Uterus (tissue), 2 donors: ENCODE data around the gene ARID5B.

ENCODE experiments used
- CTCF ChIP-seq, 4 experiments: fragments of 200-600 bp in 2 of 4; fragments of 450-650 bp in 2 of 4; sonication (generic) in 2 of 4; IDR thresholded peaks; one replicate each; pipeline ENCODE4 v1.5.1; 2016 to 2019; ENCODE audit warnings: antibody characterized with exemption in 4 of 4, mild to moderate bottlenecking in 2 of 4, moderate library complexity in 1 of 4
- POLR2A ChIP-seq, 2 donors: fragments of 450-650 bp; IDR thresholded peaks; one replicate each; pipeline ENCODE4 v1.6.1; 2016; ENCODE audit warnings: antibody characterized with exemption in 2 of 2, mild to moderate bottlenecking in 1 of 2, moderate library complexity in 1 of 2

DNA sequence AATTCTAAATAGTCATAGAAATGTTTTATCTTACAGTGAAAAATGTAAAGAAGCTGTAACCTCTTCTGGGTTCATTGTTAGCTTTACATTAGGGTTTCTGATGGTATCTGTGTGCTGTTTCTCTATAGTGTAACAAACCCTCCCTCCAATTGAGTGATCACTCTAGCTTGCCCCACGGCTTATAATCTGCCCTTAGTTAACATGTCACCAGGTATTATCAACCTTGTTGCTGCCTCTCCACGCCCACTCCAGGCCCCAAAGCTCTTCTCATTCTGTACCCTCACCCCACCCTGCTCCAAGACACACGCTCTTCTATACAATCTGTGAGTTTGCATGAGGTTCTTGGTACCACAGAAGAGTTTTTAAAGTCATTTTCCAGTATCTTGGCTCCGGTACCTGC, 139.4 kb downstream of the ARID5B start:
- no peak for TF ChIP-seq POLR2A (IDR thresholded peaks at IDR 0.05)
- no peak for TF ChIP-seq CTCF (IDR thresholded peaks at IDR 0.05)
